GM19463 (cell line): Measurements from ENCODE around the gene TFPI.
"Not testable (repeated sequence)": the region's sequence is repeated elsewhere in the genome, so short reads cannot be mapped to it uniquely, and the experiment has no call there.

Experiments used
- ATAC-seq: cut with Tn5 transposase; IDR thresholded peaks from one replicate; pipeline ENCODE4 v1.9.1; 2021; ENCODE audit warnings: mild to moderate bottlenecking, moderate library complexity; ENCODE audit not compliant: unreplicated experiment

Gene TFPI

GRCh38 chr2:187529248-187529976 is 24.8 kb downstream of the TFPI start:
- no peak for ATAC-seq

DNA sequence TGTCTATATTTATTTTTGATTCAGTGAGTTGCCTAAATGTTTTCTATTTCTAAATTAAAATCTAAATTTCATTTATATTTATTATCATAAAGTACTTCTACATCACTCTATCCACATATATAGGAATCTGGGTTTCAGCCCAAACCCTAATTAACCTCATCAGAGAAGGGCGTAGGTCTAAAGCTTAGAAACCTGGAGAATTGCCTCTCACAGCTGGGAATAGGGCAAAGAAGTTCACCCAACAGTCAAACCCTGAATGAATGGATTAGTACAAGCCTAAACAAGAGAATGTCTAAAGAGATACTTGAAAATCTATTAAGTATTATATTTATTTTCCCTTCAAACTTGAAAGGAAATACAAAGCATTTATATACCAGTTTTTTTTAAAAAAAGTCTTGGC is 26.2 kb downstream of the TFPI start:
- no peak for ATAC-seq

GRCh38 chr2:187527262-187527661 is 27.0 kb downstream of the TFPI start:
- ATAC-seq, result no peak

DNA sequence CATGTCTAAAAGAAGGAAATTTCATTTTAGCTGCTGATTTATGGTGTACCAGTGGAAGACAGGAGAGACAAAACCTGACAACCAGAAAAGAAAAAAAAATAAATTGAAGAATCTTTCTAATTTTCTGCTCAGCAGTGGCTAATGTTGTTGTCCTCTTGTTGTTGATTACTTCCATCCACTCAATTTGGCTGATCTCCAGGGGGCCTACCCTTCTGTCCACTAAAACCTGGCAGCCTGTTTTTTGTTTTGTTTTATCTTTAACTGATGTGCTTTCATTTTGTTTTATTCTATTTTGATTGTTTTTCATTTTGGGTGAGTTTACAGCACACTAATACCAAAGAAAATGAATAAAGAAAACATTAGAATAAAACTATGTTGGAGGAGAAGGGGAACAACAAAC is 27.4 kb downstream of the TFPI start:
- ATAC-seq, result no peak

DNA sequence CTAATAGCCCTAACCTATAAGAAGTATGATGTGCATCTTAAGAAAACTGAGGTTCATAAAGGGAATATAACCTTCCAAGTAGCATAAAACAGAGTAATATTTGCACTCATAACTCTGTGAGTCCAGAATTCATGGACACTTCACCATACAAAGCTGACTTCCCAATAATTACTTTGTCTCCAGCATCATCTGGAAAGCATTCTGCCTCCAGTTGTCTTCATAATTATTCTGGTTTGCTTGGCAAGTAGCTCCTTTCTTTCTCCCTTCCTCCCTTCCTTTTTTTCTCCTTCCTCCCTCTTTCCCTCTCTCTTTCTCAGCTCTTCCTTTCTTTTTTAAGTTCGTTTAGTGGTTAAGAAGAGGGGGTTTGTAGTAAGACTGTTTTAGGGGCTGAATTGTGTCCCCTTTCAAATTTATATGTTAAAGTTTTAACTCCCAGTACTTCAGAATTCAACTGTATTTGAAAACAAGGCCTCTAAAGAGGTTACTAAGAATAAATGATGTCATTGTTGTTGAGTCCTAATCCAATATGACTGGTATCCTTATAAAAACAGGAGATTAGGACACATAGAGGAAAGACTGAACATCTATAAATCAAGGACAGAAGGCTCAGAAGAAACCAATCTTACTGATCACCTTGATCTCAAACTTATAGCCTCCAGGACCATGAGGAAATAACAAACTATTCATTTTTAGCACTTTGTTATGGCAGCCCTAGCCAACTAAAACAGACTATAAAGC is 28.9 kb downstream of the TFPI start:
- no peak for ATAC-seq

GRCh38 chr2:187523325-187523724 is 30.9 kb downstream of the TFPI start:
- ATAC-seq, result no peak

GRCh38 chr2:187520121-187520624 is 34.1 kb downstream of the TFPI start:
- no peak for ATAC-seq

GRCh38 chr2:187519419-187520120 is 34.7 kb downstream of the TFPI start:
- peak; percentile 57 for ATAC-seq

GRCh38 chr2:187517750-187518361 is 36.4 kb downstream of the TFPI start:
- ATAC-seq, result not testable (repeated sequence)

GRCh38 chr2:187516630-187517510 is 37.4 kb downstream of the TFPI start:
- not testable (repeated sequence) for ATAC-seq

DNA sequence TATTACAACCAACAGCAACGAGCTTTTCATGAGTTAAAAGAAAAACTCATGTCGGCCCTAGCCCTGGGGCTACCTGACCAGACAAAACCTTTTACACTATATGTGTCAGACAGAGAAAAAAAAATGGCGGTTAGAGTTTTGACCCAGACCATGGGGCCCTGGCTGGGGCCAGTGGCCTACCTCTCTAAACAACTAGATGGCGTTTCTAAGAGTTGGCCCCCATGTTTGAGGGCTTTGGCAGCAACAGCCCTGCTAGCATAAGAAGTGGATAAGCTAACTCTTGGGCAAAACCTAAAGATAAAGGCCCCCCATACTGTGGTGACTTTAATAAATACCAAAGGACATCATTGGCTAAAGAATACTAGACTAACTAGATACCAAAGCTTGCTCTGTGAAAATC is 39.3 kb downstream of the TFPI start:
- ATAC-seq, result no peak

DNA sequence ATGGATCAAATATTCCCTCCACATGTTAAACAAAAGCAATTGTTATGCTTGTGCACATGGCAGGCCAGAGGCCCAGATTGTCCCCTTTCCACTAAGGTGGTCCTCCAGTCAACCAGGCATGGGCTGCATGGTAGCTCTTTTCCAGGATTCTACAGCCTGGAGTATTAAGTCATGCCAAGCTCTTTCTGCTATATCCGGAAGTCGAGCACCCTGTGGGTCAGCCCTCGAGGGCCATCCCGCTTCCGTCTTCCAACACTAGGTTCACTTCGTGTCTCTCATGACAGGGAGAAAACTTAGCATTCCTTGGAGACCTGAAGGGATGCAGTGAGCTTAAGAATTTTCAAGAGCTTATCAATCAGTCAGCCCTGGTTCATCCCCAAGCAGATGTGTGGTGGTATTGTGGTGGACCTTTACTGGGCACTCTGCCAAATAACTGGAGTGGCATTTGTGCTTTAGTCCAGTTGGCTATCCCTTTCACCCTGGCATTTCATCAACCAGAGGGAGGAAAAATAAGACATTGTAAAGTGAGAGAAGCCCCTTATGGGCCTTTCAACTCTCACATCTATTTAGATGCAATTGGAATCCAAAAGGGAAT is 39.9 kb downstream of the TFPI start:
- ATAC-seq, result not testable (repeated sequence)

- ATAC-seq, result not testable (repeated sequence)
Observed at GRCh38 chr2:187513460-187514234, 40.6 kb downstream of the TFPI start.

- no peak for ATAC-seq
Observed at GRCh38 chr2:187511356-187512315, 42.6 kb downstream of the TFPI start.

DNA sequence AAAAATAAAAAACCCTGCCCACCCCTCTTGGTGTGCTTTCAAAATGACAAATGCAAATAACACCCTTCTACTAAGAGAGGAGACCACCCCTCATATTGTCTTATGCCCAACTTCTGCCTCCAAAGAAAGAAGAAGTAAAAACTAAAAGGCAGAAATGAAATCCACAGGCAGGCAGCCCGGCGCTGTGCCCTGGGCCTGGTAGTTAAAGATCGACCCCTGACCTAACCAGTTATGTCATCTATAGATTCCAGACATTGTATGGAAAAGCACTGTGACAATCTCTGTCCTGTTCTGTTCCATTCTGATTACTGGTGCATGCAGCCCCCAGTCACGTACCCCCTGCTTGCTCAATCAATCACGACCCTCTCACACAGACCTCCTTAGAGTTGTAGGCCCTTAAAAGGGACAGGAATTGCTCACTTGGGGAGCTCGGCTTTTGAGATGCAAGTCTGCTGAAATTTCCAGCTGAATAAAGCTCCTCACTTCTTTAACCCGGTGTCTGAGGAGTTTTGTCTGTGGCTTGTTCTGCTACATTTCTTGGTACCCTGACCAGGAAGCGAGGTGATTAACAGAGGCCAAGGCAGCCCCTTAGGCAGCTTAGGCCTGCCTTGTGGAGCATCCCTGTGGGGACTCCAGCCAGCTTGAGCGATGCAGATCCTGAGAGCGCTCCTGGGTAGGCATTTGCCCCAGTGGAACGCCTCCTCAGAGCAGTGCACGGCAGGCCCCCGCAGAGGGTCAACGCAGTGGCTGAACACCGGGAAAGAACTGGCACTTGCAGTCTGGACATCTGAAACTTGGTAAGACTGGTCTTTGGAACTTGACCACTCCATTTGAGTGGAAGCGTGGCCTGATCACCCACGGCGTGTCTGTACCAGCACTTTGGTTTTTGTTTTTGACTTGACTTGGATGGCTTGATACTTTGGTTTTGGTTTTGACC is 43.5 kb downstream of the TFPI start:
- ATAC-seq, result not testable (repeated sequence)

GRCh38 chr2:187509667-187510417 is 44.4 kb downstream of the TFPI start:
- ATAC-seq, result no peak
